H1 (cell line): Measurements from ENCODE around the gene SLC32A1. TPM values are rescaled to one million over a fixed set of nuclear protein-coding genes. Genes with fewer than 3 reads are reported as not detected.

Experiments
- CTCF ChIA-PET: fragments of 300-600 bp; sonication (Branson Sonifier 250); formaldehyde crosslinking; loops from one replicate; lab custom pipeline; 2021; ENCODE audit not compliant: partially characterized antibody; lab: Charles Lee
- POLR2A ChIA-PET: fragments of 300-600 bp; sonication (Branson Sonifier 250); formaldehyde crosslinking; loops from one replicate; lab custom pipeline; 2021; ENCODE audit warnings: inconsistent platforms; ENCODE audit not compliant: partially characterized antibody; lab: Charles Lee
- DNase-seq, 2 experiments: peaks; one replicate each; pipeline versions ENCODE4 v3.0.0 to v3.0.0-alpha.2; 2010 to 2022; ENCODE audit warnings: low spot score in 2 of 2, low read depth in 1 of 2, mixed read lengths in 1 of 2
- FAIRE-seq: peaks from 2 replicates; lab custom pipeline; 2011; peaks lifted over from hg19 to GRCh38; lab: Jason Lieb, UNC
- H2AFZ ChIP-seq: 2 replicates; pipeline ENCODE4 v1.8.1; 2012; ENCODE audit warnings: low read length, inconsistent platforms
- H2AK5ac ChIP-seq: 2 replicates; pipeline ENCODE4 v1.6.1; 2013; ENCODE audit warnings: low read depth, low read length
- H2BK120ac ChIP-seq: replicated peaks from 2 replicates; pipeline ENCODE3; 2013; ENCODE audit warnings: low read depth, low read length, inconsistent platforms
- H2BK12ac ChIP-seq: 2 replicates; pipeline ENCODE4 v1.6.1; 2013; ENCODE audit warnings: low read depth, low read length
- H2BK15ac ChIP-seq: 2 replicates; pipeline ENCODE4 v1.6.1; 2013; ENCODE audit warnings: low read length
- H2BK20ac ChIP-seq: 2 replicates; pipeline ENCODE4 v1.6.1; 2013; ENCODE audit warnings: low read length
- H2BK5ac ChIP-seq: 2 replicates; pipeline ENCODE4 v1.6.1; 2013; ENCODE audit warnings: low read depth, low read length
- H3K14ac ChIP-seq: 2 replicates; pipeline ENCODE4 v1.6.1; 2013; ENCODE audit warnings: inconsistent platforms; ENCODE audit not compliant: insufficient read length
- H3K18ac ChIP-seq: 2 replicates; pipeline ENCODE4 v1.6.1; 2013; ENCODE audit warnings: low read length; ENCODE audit errors: extremely low read depth
- H3K23ac ChIP-seq: 2 replicates; pipeline ENCODE4 v1.6.1; 2013; ENCODE audit warnings: inconsistent platforms; ENCODE audit not compliant: insufficient read length
- H3K23me2 ChIP-seq: 2 replicates; pipeline ENCODE4 v1.6.1; 2013; ENCODE audit warnings: low read depth, low read length
- H3K27ac ChIP-seq: 2 replicates; pipeline ENCODE4 v1.6.1; 2011; ENCODE audit warnings: low read depth, low read length, inconsistent platforms
- H3K27me3 ChIP-seq, 4 experiments: replicated peaks in 1 of 4; 1 replicate in 1 of 4; 2 replicates in 3 of 4; pipeline versions ENCODE4 v1.6.1 to v1.8.1; 2011 to 2013; ENCODE audit warnings: low read length in 3 of 4, mild to moderate bottlenecking in 3 of 4, inconsistent platforms in 2 of 4, mixed read lengths in 2 of 4, moderate library complexity in 1 of 4; ENCODE audit not compliant: control insufficient read depth in 3 of 4, insufficient read depth in 3 of 4; ENCODE audit errors: extremely low read depth in 1 of 4
- H3K36me3 ChIP-seq, 4 experiments: 2 replicates each; pipeline versions ENCODE4 v1.6.1 to v1.8.1; 2011 to 2013; ENCODE audit warnings: mild to moderate bottlenecking in 4 of 4, low read length in 3 of 4, moderate library complexity in 2 of 4, control low read depth in 1 of 4, inconsistent platforms in 1 of 4; ENCODE audit not compliant: insufficient read depth in 4 of 4, control insufficient read depth in 2 of 4
- H3K4ac ChIP-seq: replicated peaks from 2 replicates; pipeline ENCODE3; 2013; ENCODE audit warnings: low read length, low read depth, mixed read lengths, inconsistent platforms; ENCODE audit not compliant: insufficient read length
- H3K4me1 ChIP-seq, 4 experiments: replicated peaks in 1 of 4; 1 replicate in 1 of 4; 2 replicates in 3 of 4; pipeline versions ENCODE4 v1.6.1 to v1.8.1; 2011 to 2013; ENCODE audit warnings: low read length in 3 of 4, inconsistent platforms in 2 of 4, mixed read lengths in 1 of 4; ENCODE audit not compliant: insufficient read depth in 4 of 4, control insufficient read depth in 3 of 4
- H3K4me2 ChIP-seq, 2 experiments: 2 replicates each; pipeline versions ENCODE4 v1.6.1 to v1.8.1; 2011 to 2013; ENCODE audit warnings: low read depth in 2 of 2, low read length in 2 of 2, control low read depth in 1 of 2, inconsistent platforms in 1 of 2, mild to moderate bottlenecking in 1 of 2; ENCODE audit not compliant: insufficient read depth in 1 of 2
- H3K4me3 ChIP-seq, 4 experiments: fragments of 200-600, 300-600 bp in 1 of 4; sonication (generic), shearing (Covaris generic), sonication (Bioruptor Twin) in 1 of 4; 2 replicates each; pipeline versions ENCODE4 v1.5.1 to v1.8.1; 2011 to 2016; ENCODE audit warnings: low read length in 4 of 4, low read depth in 3 of 4, control low read depth in 2 of 4, inconsistent platforms in 2 of 4, mild to moderate bottlenecking in 2 of 4, mixed read lengths in 1 of 4, moderate library complexity in 1 of 4; ENCODE audit not compliant: insufficient read depth in 2 of 4; ENCODE audit errors: extremely low read depth in 1 of 4
- H3K56ac ChIP-seq: replicated peaks from 2 replicates; pipeline ENCODE3; 2013; ENCODE audit warnings: low read depth, mild to moderate bottlenecking, mixed read lengths, low read length, inconsistent platforms; ENCODE audit not compliant: insufficient read length
- H3K79me1 ChIP-seq: 2 replicates; pipeline ENCODE4 v1.6.1; 2013; ENCODE audit warnings: low read depth, low read length, control low read depth
- H3K79me2 ChIP-seq, 2 experiments: 2 replicates each; pipeline versions ENCODE4 v1.6.1 to v1.8.1; 2012 to 2013; ENCODE audit warnings: low read length in 2 of 2, mild to moderate bottlenecking in 2 of 2, inconsistent platforms in 1 of 2; ENCODE audit not compliant: insufficient read depth in 2 of 2, control insufficient read depth in 1 of 2
- H3K9ac ChIP-seq, 4 experiments: replicated peaks in 1 of 4; 1 replicate in 1 of 4; 2 replicates in 3 of 4; pipeline versions ENCODE4 v1.6.1 to v1.8.1; 2011 to 2013; ENCODE audit warnings: low read depth in 3 of 4, low read length in 3 of 4, control low read depth in 2 of 4, mild to moderate bottlenecking in 2 of 4, moderate library complexity in 2 of 4, inconsistent platforms in 1 of 4; ENCODE audit errors: extremely low read depth in 1 of 4
- H3K9me3 ChIP-seq, 2 experiments: 2 replicates each; pipeline versions ENCODE4 v1.6.1 to v1.8.1; 2012 to 2013; ENCODE audit warnings: mild to moderate bottlenecking in 2 of 2, moderate library complexity in 2 of 2, control low read depth in 1 of 2, inconsistent platforms in 1 of 2, low read depth in 1 of 2, low read length in 1 of 2, mixed read lengths in 1 of 2; ENCODE audit not compliant: insufficient read depth in 2 of 2
- H4K20me1 ChIP-seq, 2 experiments: replicated peaks in 1 of 2; 2 replicates each; pipeline versions ENCODE3 to v1.8.1; 2011 to 2013; ENCODE audit warnings: inconsistent platforms in 2 of 2, low read length in 2 of 2, mild to moderate bottlenecking in 1 of 2; ENCODE audit not compliant: insufficient read depth in 2 of 2, control insufficient read depth in 1 of 2
- H4K5ac ChIP-seq: 2 replicates; pipeline ENCODE4 v1.6.1; 2013; ENCODE audit warnings: low read length, low read depth, mixed read lengths, inconsistent platforms; ENCODE audit not compliant: insufficient read length
- H4K8ac ChIP-seq: 2 replicates; pipeline ENCODE4 v1.8.0; 2013; ENCODE audit warnings: mild to moderate bottlenecking, moderate library complexity, low read length, inconsistent platforms; ENCODE audit not compliant: insufficient read depth; ENCODE audit errors: extremely low read depth
- H4K91ac ChIP-seq: replicated peaks from 2 replicates; pipeline ENCODE3; 2013; ENCODE audit warnings: low read length, mixed read lengths, inconsistent platforms; ENCODE audit not compliant: insufficient read length
- CHD2 ChIP-seq: IDR thresholded peaks from 2 replicates; pipeline ENCODE4 v1.6.1; 2012; ENCODE audit warnings: low read length, improper control_type of control experiment
- FOSL1 ChIP-seq: IDR thresholded peaks from 2 replicates; pipeline ENCODE4 v1.6.1; 2011; ENCODE audit warnings: mild to moderate bottlenecking, low read depth, low read length, moderate library complexity; ENCODE audit not compliant: insufficient read depth
- KDM1A ChIP-seq: fragments of 200-600, 300-600 bp; sonication (generic); IDR thresholded peaks from 2 replicates; pipeline ENCODE4 v1.7.1; 2016; ENCODE audit warnings: mild to moderate bottlenecking, low read length, borderline replicate concordance
- MAFK ChIP-seq: IDR thresholded peaks from 2 replicates; pipeline ENCODE4 v1.6.1; 2012; ENCODE audit warnings: low read depth, mild to moderate bottlenecking, improper control_type of control experiment, low read length
- RBBP5 ChIP-seq: IDR thresholded peaks from 2 replicates; pipeline ENCODE4 v1.7.1; 2012; ENCODE audit warnings: low read depth, mild to moderate bottlenecking, inconsistent platforms, low read length, moderate library complexity, borderline replicate concordance
- SIN3A ChIP-seq, 2 experiments: IDR thresholded peaks in 1 of 2; conservative IDR thresholded peaks in 1 of 2; 2 replicates each; pipeline ENCODE4 v1.6.1; 2011 to 2012; ENCODE audit warnings: low read length in 2 of 2, improper control_type of control experiment in 1 of 2, low read depth in 1 of 2, mild to moderate bottlenecking in 1 of 2
- SP1 ChIP-seq: IDR thresholded peaks from 2 replicates; pipeline ENCODE4 v1.6.1; 2011; ENCODE audit warnings: low read depth, low read length
- SP2 ChIP-seq: IDR thresholded peaks from 2 replicates; pipeline ENCODE4 v1.6.1; 2012; ENCODE audit warnings: mild to moderate bottlenecking, low read length, inconsistent platforms
- SUZ12 ChIP-seq: fragments of 200-600 bp; sonication (generic); IDR thresholded peaks from 2 replicates; pipeline ENCODE4 v1.6.1; 2012; ENCODE audit warnings: mild to moderate bottlenecking, inconsistent platforms, low read length, moderate library complexity, mixed read lengths
- TAF1 ChIP-seq: IDR thresholded peaks from 2 replicates; pipeline ENCODE4 v1.6.1; 2011; ENCODE audit warnings: mild to moderate bottlenecking, low read depth, low read length
- TEAD4 ChIP-seq: IDR thresholded peaks from 2 replicates; pipeline ENCODE4 v1.6.1; 2012; ENCODE audit warnings: low read depth, low read length, inconsistent platforms, mixed read lengths
- WGBS, 2 experiments: shearing (Covaris generic) in 1 of 2; methylation state at CpG; one replicate each; pipeline versions ENCODE4 v1.1.6 to v1.1.7; 2013 to 2015; ENCODE audit warnings: low lambda C conversion rate in 2 of 2, mixed read lengths in 2 of 2, inconsistent platforms in 1 of 2, low coverage in 1 of 2, missing lambda C conversion rate in 1 of 2; ENCODE audit not compliant: insufficient replicate concordance in 2 of 2, insufficient coverage in 1 of 2, insufficient read length in 1 of 2; ENCODE audit errors: extremely low coverage in 1 of 2, missing lambda C conversion rate in 1 of 2; 5-methylcytosine and 5-hydroxymethylcytosine counted together
- polyA plus RNA-seq, 7 experiments: library from polyadenylated mRNA; depleted of rRNA in 3 of 7; stranded (reverse) in 5 of 7; unstranded in 2 of 7; fragments of >200 nt in 5 of 7; fragments of 200-250 nt in 2 of 7; gene quantifications; 1 replicate in 5 of 7; 2 replicates in 1 of 7; 4 replicates in 1 of 7; pipeline versions ENCODE4 v1.2.1 to v1.2.3, GENCODE V29; 2011 to 2013; ENCODE audit warnings: missing spikeins in 2 of 7, mixed read lengths in 2 of 7
- total RNA-seq: library from RNA; stranded (reverse); fragmentation: NEBNext Ultra II Directional; extraction: Animal tissue kit (Norgen Biotek cat#: 25700); gene quantifications from 2 replicates; pipeline ENCODE4 v1.2.1, GENCODE V29; 2021
- TF ChIP-seq, protein P1 (sequence below): IDR thresholded peaks from 2 replicates; pipeline ENCODE4 v1.6.1; 2012; ENCODE audit warnings: low read length, inconsistent platforms

SLC32A1 gene
- total and polyA plus RNA-seq, 2 of the 8 experiments (the other 6 are each of a cell fraction or from before 2014, with no cell fraction given): 0.09 to 0.15 TPM

DNA sequence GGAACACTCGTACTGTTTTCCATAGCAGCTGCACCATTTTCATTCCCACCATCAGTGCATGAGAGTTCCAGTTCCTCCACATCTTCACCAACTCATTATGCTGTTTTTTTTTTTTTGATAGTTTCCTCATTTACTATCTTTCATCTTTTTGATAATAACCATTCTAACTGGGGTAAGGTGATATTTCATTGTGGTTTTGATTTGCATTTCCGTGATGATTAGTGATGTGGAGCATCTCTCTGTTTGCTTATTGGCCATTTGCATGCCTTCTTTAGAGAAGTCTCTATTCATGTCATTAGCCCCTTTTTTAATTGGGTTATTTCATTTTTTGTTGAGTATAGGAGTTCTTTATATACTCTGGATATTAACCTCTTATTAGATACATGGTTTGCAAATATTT lies 49.9 kb downstream of the SLC32A1 start:
- H2BK15ac ChIP-seq: no peak overlapping the region
- H4K5ac ChIP-seq: no peak overlapping the region
- CTCF ChIA-PET: interaction anchor here (0.6 kb wide), 1 partner anchor 16 kb away, joined by 3 read pairs; no protein-coding TSS in a partner anchor
- no peak overlapping the region for H3K4me3 ChIP-seq
- H3K27ac ChIP-seq: no peak overlapping the region
- H3K9me3 ChIP-seq: peaks cover 0 to 3% of the 10 kb centered on the region in 2 experiments; a peak in 1 of 4 replicates
- no peak overlapping the region for H2BK12ac ChIP-seq
- H3K56ac ChIP-seq: no peak overlapping the region
- 91% methylated on average over 2 of the region's 2 CpGs; no CpG with 5 or more reads in 1 of the 2 experiments for WGBS, 2 experiments
- H3K36me3 ChIP-seq: peaks cover 6 to 35% (median 18%) of the 10 kb centered on the region in 4 experiments; a peak in 6 of 8 replicates
- H2AFZ ChIP-seq: no peak overlapping the region
- H3K23me2 ChIP-seq: no peaks in the 10 kb centered on the region; the same call in 1 of the 2 replicates
- no peak overlapping the region for H2BK20ac ChIP-seq
- DNase-seq (no peak), FAIRE-seq (no peak)
- no peaks in the 10 kb centered on the region for H4K20me1 ChIP-seq
- H4K91ac ChIP-seq: no peak overlapping the region
- no peak overlapping the region for H4K8ac ChIP-seq
- H3K9ac ChIP-seq: no peak overlapping the region
- no peak overlapping the region for H2AK5ac ChIP-seq
- H3K18ac ChIP-seq: no peak overlapping the region
- no peak overlapping the region for H2BK5ac ChIP-seq
- peaks cover 0 to 6% (median 3%) of the 10 kb centered on the region in 4 experiments; a peak in 4 of 7 replicates for H3K4me1 ChIP-seq
- no peaks in the 10 kb centered on the region for H3K27me3 ChIP-seq
- H2BK120ac ChIP-seq: no peak overlapping the region
- H3K79me1 ChIP-seq: no peaks in the 10 kb centered on the region; the same call in 1 of the 2 replicates
- no peak overlapping the region for H3K23ac ChIP-seq
- H3K4me2 ChIP-seq: no peak overlapping the region
- no peak for TF ChIP-seq KDM1A
- TF ChIP-seq SUZ12: no peak
- no peak for TF ChIP-seq TEAD4
- TF ChIP-seq MAFK: no peak
- TF ChIP-seq SIN3A (conservative IDR thresholded peaks at IDR 0.05 in 1 of 2, IDR thresholded peaks at IDR 0.05 in 1 of 2; ENCODE audit: low read depth in 1 of 2, low read length in 2 of 2): no peak
- no peak for TF ChIP-seq SP1
- no peak for TF ChIP-seq RBBP5
- TF ChIP-seq SP2: no peak
- no peak for TF ChIP-seq TAF1
- TF ChIP-seq, protein P1, sequence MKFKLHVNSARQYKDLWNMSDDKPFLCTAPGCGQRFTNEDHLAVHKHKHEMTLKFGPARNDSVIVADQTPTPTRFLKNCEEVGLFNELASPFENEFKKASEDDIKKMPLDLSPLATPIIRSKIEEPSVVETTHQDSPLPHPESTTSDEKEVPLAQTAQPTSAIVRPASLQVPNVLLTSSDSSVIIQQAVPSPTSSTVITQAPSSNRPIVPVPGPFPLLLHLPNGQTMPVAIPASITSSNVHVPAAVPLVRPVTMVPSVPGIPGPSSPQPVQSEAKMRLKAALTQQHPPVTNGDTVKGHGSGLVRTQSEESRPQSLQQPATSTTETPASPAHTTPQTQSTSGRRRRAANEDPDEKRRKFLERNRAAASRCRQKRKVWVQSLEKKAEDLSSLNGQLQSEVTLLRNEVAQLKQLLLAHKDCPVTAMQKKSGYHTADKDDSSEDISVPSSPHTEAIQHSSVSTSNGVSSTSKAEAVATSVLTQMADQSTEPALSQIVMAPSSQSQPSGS: no peak
- TF ChIP-seq FOSL1: no peak
- no peak for TF ChIP-seq CHD2
- no peak overlapping the region for H3K14ac ChIP-seq
- POLR2A ChIA-PET: no interaction called here
- H3K4ac ChIP-seq: no peak overlapping the region
- no peaks in the 10 kb centered on the region for H3K79me2 ChIP-seq
